GM12801 (cell line): Measurements from ENCODE around the gene PLSCR4.

Experiments used
- CTCF ChIP-seq: IDR thresholded peaks from one replicate; pipeline ENCODE4 v1.5.1; 2011; ENCODE audit warnings: control low read depth; ENCODE audit not compliant: insufficient read length; ENCODE audit errors: extremely low read depth

The PLSCR4 gene

GRCh38 chr3:146196789-146197188, 54.1 kb downstream of the PLSCR4 start:
- no peak for TF ChIP-seq CTCF

GRCh38 chr3:146195605-146196004, 55.3 kb downstream of the PLSCR4 start:
- TF ChIP-seq CTCF, result no peak

GRCh38 chr3:146195030-146195429, 55.9 kb downstream of the PLSCR4 start:
- TF ChIP-seq CTCF, result no peak

GRCh38 chr3:146191051-146191450, 59.9 kb downstream of the PLSCR4 start:
- no peak for TF ChIP-seq CTCF

GRCh38 chr3:146189519-146190173, 61.3 kb downstream of the PLSCR4 start:
- TF ChIP-seq CTCF, result no peak

- TF ChIP-seq CTCF, result no peak
These were observed 63.5 kb downstream of the PLSCR4 start for GRCh38 chr3:146187334-146187950.

- TF ChIP-seq CTCF, result no peak
These were observed 66.5 kb downstream of the PLSCR4 start for GRCh38 chr3:146184241-146185015.
